ENCODE data around the gene REPIN1. TPM values are rescaled to one million over a fixed set of nuclear protein-coding genes. Genes with fewer than 3 reads are reported as not detected.

The REPIN1 gene
- total and polyA plus RNA-seq, 9 of the 15 experiments (the other 6 are each of a cell fraction or from before 2014, with no cell fraction given), result 8.1 to 283 (median 94.3) TPM

GRCh38 chr7:150379441-150380379, 11.1 kb downstream of the REPIN1 start (continued):
- no peak for TF ChIP-seq HMG20B (CRISPR knock-in tag; IDR thresholded peaks at IDR 0.05)
- TF ChIP-seq FOXJ3 (CRISPR knock-in tag; IDR thresholded peaks at IDR 0.05), result no peak
- TF ChIP-seq DIDO1 (tag; IDR thresholded peaks at IDR 0.05; ENCODE audit: low read depth), result no peak
- no peak for TF ChIP-seq POU5F1 (IDR thresholded peaks at IDR 0.05; ENCODE audit: borderline replicate concordance, low read depth, low read length, partially characterized antibody)
- TF ChIP-seq ZBTB7A (IDR thresholded peaks at IDR 0.05; ENCODE audit: borderline replicate concordance, control insufficient read depth, low read depth, low read length), result peak; percentile 66; the same call in 1 of the 2 replicates
- TF ChIP-seq MLLT1 (IDR thresholded peaks at IDR 0.05), result 0 out of 4 replicates have a peak, but pooled peaks of 1 of the 2 experiments have one; percentile 35
- no peak for TF ChIP-seq FIP1L1 (IDR thresholded peaks at IDR 0.05; ENCODE audit: low read depth, low read length, poor library complexity, severe bottlenecking)
- TF ChIP-seq ZNF644 (tag; IDR thresholded peaks at IDR 0.05; ENCODE audit: low read depth), result no peak
- peak; percentile 57; the same call in 1 of the 2 replicates for TF ChIP-seq OTX1 (CRISPR knock-in tag; IDR thresholded peaks at IDR 0.05)
- no peak for TF ChIP-seq ZNF717 (CRISPR knock-in tag; IDR thresholded peaks at IDR 0.05)
- no peak for TF ChIP-seq PRMT5 (CRISPR knock-in tag; IDR thresholded peaks at IDR 0.05)
- no peak for TF ChIP-seq RBM22 (IDR thresholded peaks at IDR 0.05; ENCODE audit: low read depth, low read length, poor library complexity, severe bottlenecking)
- TF ChIP-seq KHSRP (IDR thresholded peaks at IDR 0.05), result no peak
- no peak for TF ChIP-seq MTF1 (CRISPR knock-in tag; IDR thresholded peaks at IDR 0.05; ENCODE audit: borderline replicate concordance)
- no peak for TF ChIP-seq FOS (IDR thresholded peaks at IDR 0.05; ENCODE audit: extremely low read depth, insufficient read length)
- TF ChIP-seq, protein P1, sequence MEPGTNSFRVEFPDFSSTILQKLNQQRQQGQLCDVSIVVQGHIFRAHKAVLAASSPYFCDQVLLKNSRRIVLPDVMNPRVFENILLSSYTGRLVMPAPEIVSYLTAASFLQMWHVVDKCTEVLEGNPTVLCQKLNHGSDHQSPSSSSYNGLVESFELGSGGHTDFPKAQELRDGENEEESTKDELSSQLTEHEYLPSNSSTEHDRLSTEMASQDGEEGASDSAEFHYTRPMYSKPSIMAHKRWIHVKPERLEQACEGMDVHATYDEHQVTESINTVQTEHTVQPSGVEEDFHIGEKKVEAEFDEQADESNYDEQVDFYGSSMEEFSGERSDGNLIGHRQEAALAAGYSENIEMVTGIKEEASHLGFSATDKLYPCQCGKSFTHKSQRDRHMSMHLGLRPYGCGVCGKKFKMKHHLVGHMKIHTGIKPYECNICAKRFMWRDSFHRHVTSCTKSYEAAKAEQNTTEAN (CRISPR knock-in tag; IDR thresholded peaks at IDR 0.05), result no peak
- TF ChIP-seq KLF16 (IDR thresholded peaks at IDR 0.05), result no peak

Data from K562 (cell line).